GM20000 (cell line): Measurements from ENCODE around the gene HMCN2.
"Not testable (repeated sequence)": the region's sequence is repeated elsewhere in the genome, so short reads cannot be mapped to it uniquely, and the experiment has no call there.

Source experiments
- DNase-seq: peaks from one replicate; pipeline ENCODE4 v3.0.0; 2012; ENCODE audit warnings: low spot score
- TF ChIP-seq, protein P1 (sequence below): IDR thresholded peaks from 2 replicates; pipeline ENCODE4 v1.5.1; 2012; ENCODE audit warnings: mild to moderate bottlenecking, control low read depth; ENCODE audit errors: extremely low read depth, missing control alignments

The HMCN2 gene

DNA sequence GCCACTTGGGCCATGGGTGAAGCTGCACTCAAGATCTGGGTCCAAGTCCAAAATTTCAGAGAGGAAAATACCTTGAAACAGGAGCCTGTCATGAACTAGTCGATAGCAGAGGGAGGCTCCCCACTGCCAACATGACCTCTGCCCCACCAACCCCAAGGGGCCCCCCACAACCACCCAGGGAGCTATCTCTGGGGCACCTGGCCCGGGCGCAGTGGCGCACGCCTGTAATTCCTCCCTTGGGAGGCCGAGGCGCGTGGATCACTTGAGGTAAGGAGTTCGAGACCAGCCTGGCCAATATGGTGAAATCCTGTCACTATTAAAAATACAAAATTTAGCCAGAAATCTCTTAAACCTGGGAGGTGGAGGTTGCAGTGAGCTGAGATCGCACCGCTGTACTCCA, 20.1 kb upstream of the HMCN2 start:
- TF ChIP-seq, protein P1, sequence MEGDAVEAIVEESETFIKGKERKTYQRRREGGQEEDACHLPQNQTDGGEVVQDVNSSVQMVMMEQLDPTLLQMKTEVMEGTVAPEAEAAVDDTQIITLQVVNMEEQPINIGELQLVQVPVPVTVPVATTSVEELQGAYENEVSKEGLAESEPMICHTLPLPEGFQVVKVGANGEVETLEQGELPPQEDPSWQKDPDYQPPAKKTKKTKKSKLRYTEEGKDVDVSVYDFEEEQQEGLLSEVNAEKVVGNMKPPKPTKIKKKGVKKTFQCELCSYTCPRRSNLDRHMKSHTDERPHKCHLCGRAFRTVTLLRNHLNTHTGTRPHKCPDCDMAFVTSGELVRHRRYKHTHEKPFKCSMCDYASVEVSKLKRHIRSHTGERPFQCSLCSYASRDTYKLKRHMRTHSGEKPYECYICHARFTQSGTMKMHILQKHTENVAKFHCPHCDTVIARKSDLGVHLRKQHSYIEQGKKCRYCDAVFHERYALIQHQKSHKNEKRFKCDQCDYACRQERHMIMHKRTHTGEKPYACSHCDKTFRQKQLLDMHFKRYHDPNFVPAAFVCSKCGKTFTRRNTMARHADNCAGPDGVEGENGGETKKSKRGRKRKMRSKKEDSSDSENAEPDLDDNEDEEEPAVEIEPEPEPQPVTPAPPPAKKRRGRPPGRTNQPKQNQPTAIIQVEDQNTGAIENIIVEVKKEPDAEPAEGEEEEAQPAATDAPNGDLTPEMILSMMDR = no peak
- DNase-seq = no peak

DNA sequence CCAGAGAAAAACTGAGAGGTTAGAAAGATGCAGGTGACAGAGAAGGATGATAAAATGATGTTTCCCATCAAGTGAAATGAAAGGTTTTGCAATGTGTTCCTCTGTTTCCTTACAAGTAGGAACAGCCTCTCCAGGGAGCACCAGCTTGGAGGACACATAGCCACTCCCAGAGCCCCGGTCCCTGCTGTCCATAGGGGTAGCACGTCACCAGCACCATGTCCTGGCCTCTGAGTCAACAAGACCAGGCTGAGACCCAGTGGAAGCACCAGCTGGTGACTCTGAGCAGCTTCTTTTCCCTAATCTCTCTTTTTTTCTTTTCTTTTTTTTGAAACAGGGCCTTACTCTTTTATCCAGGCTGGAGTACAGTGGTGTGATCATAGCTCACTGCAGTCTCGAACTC, 19.4 kb upstream of the HMCN2 start:
- DNase-seq = no peak
- TF ChIP-seq, protein P1 = no peak

DNA sequence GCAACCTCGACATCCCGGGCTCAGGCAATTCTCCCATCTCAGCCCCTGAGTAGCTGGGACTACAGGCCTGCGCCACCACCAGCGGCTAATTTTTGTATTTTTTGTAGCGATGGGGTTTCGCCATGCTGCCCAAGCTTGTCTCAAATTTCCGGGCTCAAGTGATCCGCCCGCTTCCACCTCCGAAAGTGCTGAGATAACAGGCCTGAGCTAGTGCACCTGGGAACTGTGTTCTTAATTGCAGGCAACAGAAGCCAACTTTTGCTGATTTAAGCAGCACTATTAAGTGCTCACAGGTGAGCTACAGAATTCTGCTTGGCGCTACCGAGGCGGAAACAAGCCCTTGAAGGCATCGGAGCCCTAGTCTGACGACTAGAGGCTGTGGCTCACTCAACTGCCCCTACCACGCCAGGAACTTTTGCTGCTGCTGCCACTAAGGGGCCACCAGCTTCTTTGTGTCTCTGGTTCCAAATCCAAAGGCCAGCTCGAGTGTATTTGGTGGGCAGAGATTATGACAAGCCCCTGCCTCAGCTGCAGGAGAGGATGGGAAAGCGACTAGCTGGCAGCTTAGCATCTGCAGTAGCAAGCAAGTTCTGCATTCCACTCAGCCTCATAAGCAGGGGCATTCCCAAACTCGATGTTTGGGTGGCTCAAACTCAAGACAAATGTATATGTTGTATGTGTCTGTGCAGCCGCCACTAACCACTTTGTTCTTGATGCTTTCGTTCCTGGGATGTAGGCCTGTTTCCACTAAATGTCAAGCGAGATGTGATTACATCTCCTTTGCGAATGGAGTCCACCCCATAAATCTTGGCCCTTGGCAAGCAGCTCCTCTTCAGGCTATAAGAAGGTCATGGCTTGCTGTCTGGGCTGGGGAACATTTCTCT, 10.6 kb upstream of the HMCN2 start:
- TF ChIP-seq, protein P1 = no peak
- no peak for DNase-seq

DNA sequence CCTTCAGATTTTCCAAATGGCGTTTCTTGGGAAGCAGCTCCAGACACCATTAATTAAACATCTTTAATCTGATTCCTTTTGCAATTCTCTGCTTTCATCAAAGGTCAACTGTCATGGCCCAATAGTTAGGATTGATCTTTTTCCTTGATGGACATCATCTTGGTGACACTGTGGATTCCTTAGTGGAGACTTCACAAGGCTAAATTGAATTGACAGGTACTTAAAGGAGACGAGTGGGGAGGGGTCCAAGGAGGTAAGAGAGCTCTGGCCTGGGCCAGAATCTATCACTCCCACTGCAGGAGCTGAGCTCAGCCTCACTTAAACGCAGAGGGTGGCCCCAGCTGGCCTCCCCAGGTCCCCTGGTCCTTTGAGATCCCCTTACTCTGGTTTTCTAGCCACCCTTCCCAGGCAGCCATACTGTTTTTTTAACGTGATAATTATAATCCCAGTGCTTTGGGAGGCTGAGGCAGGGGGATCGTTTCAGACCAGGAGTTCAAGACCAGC, 9.9 kb upstream of the HMCN2 start:
- TF ChIP-seq, protein P1 = no peak
- DNase-seq = no peak

DNA sequence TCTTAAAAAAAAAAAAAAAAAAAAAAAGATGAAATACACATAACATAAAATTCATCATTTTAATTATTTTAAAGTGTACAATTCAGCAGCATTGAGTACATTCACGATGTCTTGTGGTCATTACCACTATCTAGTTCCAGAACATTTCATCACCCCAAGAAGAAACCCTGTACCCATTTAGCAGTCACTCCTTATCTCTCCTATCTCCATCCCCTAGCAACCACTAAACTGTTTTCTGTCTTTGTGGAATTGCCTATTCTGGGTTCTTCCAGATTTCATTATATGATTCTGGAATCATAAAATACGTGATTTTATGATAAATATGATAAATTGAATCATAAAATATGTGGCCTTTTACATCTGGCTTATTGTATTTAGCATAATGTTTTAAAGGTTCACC, 8.9 kb upstream of the HMCN2 start:
- DNase-seq = no peak
- TF ChIP-seq, protein P1 = no peak

DNA sequence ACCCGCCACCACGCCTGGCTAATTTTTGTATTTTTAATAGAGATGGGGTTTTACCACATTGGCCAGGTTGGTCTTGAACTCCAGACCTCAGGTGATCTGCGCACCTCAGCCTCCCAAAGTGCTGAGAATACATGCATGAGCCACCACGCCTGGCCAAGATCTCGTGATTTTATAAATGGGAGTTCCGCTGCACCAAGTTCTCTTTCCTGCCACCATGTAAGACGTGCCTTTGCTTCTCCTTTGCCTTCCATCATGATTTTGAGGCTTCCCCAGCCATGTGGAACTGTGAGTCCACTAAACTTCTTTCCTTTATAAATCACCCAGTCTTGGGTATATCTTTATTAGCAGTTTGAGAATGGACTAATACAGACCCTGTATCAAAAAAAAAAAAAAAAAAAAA, 7.4 kb upstream of the HMCN2 start:
- DNase-seq = not testable (repeated sequence)

DNA sequence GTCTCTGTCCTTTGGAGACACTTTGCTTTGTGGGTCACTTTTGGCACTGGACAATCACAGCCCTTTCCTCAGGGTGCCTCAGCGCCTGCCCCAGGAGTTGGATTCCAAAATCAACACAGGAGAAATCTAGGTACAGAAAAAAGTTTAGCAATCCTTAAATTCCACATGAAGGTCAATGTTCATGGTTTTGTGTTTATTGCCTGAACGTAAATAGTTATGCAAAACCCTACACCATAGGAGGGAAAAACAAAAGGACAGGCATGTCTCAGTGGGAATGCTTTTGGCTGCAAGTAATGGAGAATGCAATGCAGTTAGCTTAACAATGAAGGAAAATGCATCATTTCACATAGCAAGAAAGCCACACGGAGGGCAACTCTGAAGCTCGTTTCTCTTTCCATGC, 6.5 kb upstream of the HMCN2 start:
- DNase-seq = no peak
- TF ChIP-seq, protein P1 = no peak
